ENCODE results near the gene DNAH10.

The DNAH10 gene

GRCh38 chr12:123971770-123972456, 209.8 kb downstream of the DNAH10 start:
- DNase-seq (ENCODE audit: low read depth): no peak

- no peak for DNase-seq (ENCODE audit: low read depth)
Measured at GRCh38 chr12:123972457-123973401, 210.6 kb downstream of the DNAH10 start, which contains the start of the genes CCDC92 and ZNF664. CCDC92 (minus strand) TSS chr12:123972831; CDS start chr12:123944305, 28,526 bp downstream. ZNF664 (plus strand) TSS chr12:123973215; CDS start chr12:124012145, 38,930 bp downstream.

- no peak for DNase-seq (ENCODE audit: low read depth)
Measured at GRCh38 chr12:123973552-123974341, 211.6 kb downstream of the DNAH10 start.

- no peak for DNase-seq (ENCODE audit: low read depth)
Measured at GRCh38 chr12:123976227-123976826, 214.2 kb downstream of the DNAH10 start.

- no peak for DNase-seq (ENCODE audit: low read depth)
Measured at GRCh38 chr12:123979566-123979965, 217.5 kb downstream of the DNAH10 start.

GRCh38 chr12:123982269-123982668, 220.2 kb downstream of the DNAH10 start:
- DNase-seq (ENCODE audit: low read depth): no peak

GRCh38 chr12:123983822-123984485, 221.9 kb downstream of the DNAH10 start:
- DNase-seq (ENCODE audit: low read depth): no peak

- DNase-seq (ENCODE audit: low read depth): no peak
Measured at GRCh38 chr12:123984903-123985302, 222.8 kb downstream of the DNAH10 start.
